GM23248 (cell line): ENCODE measurements around the gene TMEM267. TPM values are rescaled to one million over a fixed set of nuclear protein-coding genes. Genes with fewer than 3 reads are reported as not detected.

Source experiments
- DNase-seq: peaks from one replicate; pipeline ENCODE4 v3.0.0-alpha.2; 2015
- H2AFZ ChIP-seq: fragments of 200-600 bp; sonication (generic); 2 replicates; pipeline ENCODE4 v1.6.1; 2016; ENCODE audit warnings: antibody characterized with exemption
- H3F3A ChIP-seq: fragments of 200-600 bp; sonication (generic); 2 replicates; pipeline ENCODE4 v1.6.1; 2016; ENCODE audit warnings: mild to moderate bottlenecking, antibody characterized with exemption, mixed run types; ENCODE audit not compliant: insufficient read depth
- H3K27ac ChIP-seq: fragments of 200-600 bp; sonication (generic); 2 replicates; pipeline ENCODE4 v1.5.1; 2016; ENCODE audit warnings: mild to moderate bottlenecking
- H3K27me3 ChIP-seq: fragments of 200-600 bp; sonication (generic); replicated peaks from 2 replicates; pipeline ENCODE4 v1.6.1; 2016; ENCODE audit warnings: mild to moderate bottlenecking; ENCODE audit not compliant: insufficient read depth
- H3K36me3 ChIP-seq: fragments of 200-600 bp; sonication (generic); 2 replicates; pipeline ENCODE4 v1.6.1; 2016; ENCODE audit warnings: low read depth, mild to moderate bottlenecking
- H3K4me1 ChIP-seq: fragments of 200-600 bp; sonication (generic); 2 replicates; pipeline ENCODE4 v1.6.1; 2016; ENCODE audit warnings: mild to moderate bottlenecking; ENCODE audit not compliant: insufficient read depth
- H3K4me2 ChIP-seq: fragments of 200-600 bp; sonication (generic); one replicate; pipeline ENCODE4 v1.6.1; 2016; ENCODE audit warnings: mild to moderate bottlenecking; ENCODE audit not compliant: unreplicated experiment
- H3K4me3 ChIP-seq: fragments of 200-600 bp; sonication (generic); 2 replicates; pipeline ENCODE4 v1.5.1; 2016; ENCODE audit warnings: mild to moderate bottlenecking
- H3K79me2 ChIP-seq: fragments of 200-600 bp; sonication (generic); 2 replicates; pipeline ENCODE4 v1.6.1; 2016; ENCODE audit warnings: mild to moderate bottlenecking; ENCODE audit not compliant: insufficient read depth
- H3K9ac ChIP-seq: fragments of 200-600 bp; sonication (generic); 2 replicates; pipeline ENCODE4 v1.6.1; 2016; ENCODE audit warnings: mild to moderate bottlenecking
- H3K9me2 ChIP-seq: fragments of 200-600 bp; sonication (generic); 2 replicates; pipeline ENCODE4 v1.6.1; 2016; ENCODE audit warnings: mixed run types, mild to moderate bottlenecking, moderate library complexity; ENCODE audit not compliant: insufficient read depth
- H3K9me3 ChIP-seq: fragments of 200-600 bp; sonication (generic); one replicate; pipeline ENCODE4 v1.6.1; 2017; ENCODE audit warnings: low read depth
- H4K20me1 ChIP-seq: fragments of 200-600 bp; sonication (generic); 2 replicates; pipeline ENCODE4 v1.6.0; 2016; ENCODE audit not compliant: insufficient read depth
- EZH2 ChIP-seq: fragments of 200-600 bp; sonication (generic); IDR thresholded peaks from 2 replicates; pipeline ENCODE4 v1.6.1; 2018; ENCODE audit warnings: antibody characterized with exemption, mild to moderate bottlenecking; ENCODE audit not compliant: insufficient read depth, poor library complexity, severe bottlenecking
- EZH2phosphoT487 ChIP-seq: fragments of 200-600 bp; sonication (generic); IDR thresholded peaks from 2 replicates; pipeline ENCODE4 v1.6.1; 2018; ENCODE audit warnings: antibody characterized with exemption, moderate library complexity, mild to moderate bottlenecking, low read depth; ENCODE audit not compliant: insufficient read depth
- WGBS, 2 experiments: methylation state at CpG; one replicate each; pipeline ENCODE4 v1.1.6; 2015 to 2017; ENCODE audit warnings: low lambda C conversion rate in 2 of 2, low coverage in 1 of 2; ENCODE audit errors: missing lambda C conversion rate in 2 of 2; 5-methylcytosine and 5-hydroxymethylcytosine counted together
- in situ Hi-C: fragments of 300-500 bp; cut with MboI; formaldehyde crosslinking; loops from 2 replicates; pipeline ENCODE4 v1.15.0; 2020
- polyA plus RNA-seq: library from polyadenylated mRNA; unstranded; fragments of >200 nt; fragmentation: Nextera tagmentation; extraction: Ambion mirVana; gene quantifications from 2 replicates; pipeline ENCODE4 v1.2.1, GENCODE V29; 2016
- total RNA-seq: library from RNA; depleted of rRNA; stranded (reverse); fragments of >200 nt; shearing (Covaris generic); gene quantifications from 2 replicates; pipeline ENCODE4 v1.2.3, GENCODE V29; 2014

TMEM267 gene
- total and polyA plus RNA-seq, 2 experiments from 2014 or later = 41.1 to 47.2 TPM

GRCh38 chr5:43421450-43422133, 62.1 kb downstream of the TMEM267 start:
- H3K27ac ChIP-seq = no peak overlapping the region
- H3K9me3 ChIP-seq = no peaks in the 10 kb centered on the region
- H3K9me2 ChIP-seq = no peaks in the 10 kb centered on the region
- TF ChIP-seq EZH2phosphoT487 (no peak), EZH2 (no peak)
- H3K79me2 ChIP-seq = no peaks in the 10 kb centered on the region
- no peak overlapping the region for H3K9ac ChIP-seq
- no peak overlapping the region for H3K4me2 ChIP-seq
- no peak for DNase-seq
- no peaks in the 10 kb centered on the region for H4K20me1 ChIP-seq
- in situ Hi-C loops = no loop called here
- peaks cover 18% of the 10 kb centered on the region for H3K4me1 ChIP-seq
- peaks cover 14% of the 10 kb centered on the region for H3F3A ChIP-seq
- WGBS, 2 experiments = 76 to 88% methylated on average over 7 of the region's 7 CpGs
- H3K36me3 ChIP-seq = no peaks in the 10 kb centered on the region
- no peak overlapping the region for H3K4me3 ChIP-seq
- H3K27me3 ChIP-seq = no peaks in the 10 kb centered on the region
- no peak overlapping the region for H2AFZ ChIP-seq

GRCh38 chr5:43420241-43420640, 63.4 kb downstream of the TMEM267 start:
- no peaks in the 10 kb centered on the region for H3K36me3 ChIP-seq
- peaks cover 8% of the 10 kb centered on the region for H3K4me1 ChIP-seq
- DNase-seq = no peak
- no peaks in the 10 kb centered on the region for H3K9me2 ChIP-seq
- H3F3A ChIP-seq = peaks cover under 1% of the 10 kb centered on the region; the same call in 1 of the 2 replicates
- TF ChIP-seq EZH2 (no peak), EZH2phosphoT487 (no peak)
- H3K4me2 ChIP-seq = no peak overlapping the region
- H2AFZ ChIP-seq = no peak overlapping the region
- WGBS, 2 experiments = 67 to 71% methylated on average over 4 of the region's 4 CpGs
- no peaks in the 10 kb centered on the region for H3K79me2 ChIP-seq
- H3K9me3 ChIP-seq = no peaks in the 10 kb centered on the region
- H4K20me1 ChIP-seq = no peaks in the 10 kb centered on the region
- no peaks in the 10 kb centered on the region; the same call in none of the 2 replicates for H3K27me3 ChIP-seq
- H3K27ac ChIP-seq = no peak overlapping the region
- in situ Hi-C loops = no loop called here
- no peak overlapping the region for H3K4me3 ChIP-seq
- no peak overlapping the region for H3K9ac ChIP-seq

- Histone ChIP-seq H3K9me2 (no peaks in the 10 kb centered on the region), H3K9me3 (no peaks in the 10 kb centered on the region), H2AFZ (no peak overlapping the region), H3K36me3 (no peaks in the 10 kb centered on the region), H3K79me2 (no peaks in the 10 kb centered on the region), H4K20me1 (no peaks in the 10 kb centered on the region), H3K27ac (no peak overlapping the region), H3K4me3 (no peak overlapping the region), H3K4me1 (peaks cover 8% of the 10 kb centered on the region), H3K4me2 (no peak overlapping the region), H3F3A (no peaks in the 10 kb centered on the region), H3K9ac (no peak overlapping the region), H3K27me3 (no peaks in the 10 kb centered on the region; the same call in none of the 2 replicates)
- DNase-seq = no peak
- 59 to 70% methylated on average over 2 of the region's 2 CpGs for WGBS, 2 experiments
- TF ChIP-seq EZH2 (no peak), EZH2phosphoT487 (no peak)
- in situ Hi-C loops = no loop called here
Observed at GRCh38 chr5:43418561-43418960, 65.1 kb downstream of the TMEM267 start.

- Histone ChIP-seq H3K4me2 (no peak overlapping the region), H3K4me3 (no peak overlapping the region), H3K9me2 (no peaks in the 10 kb centered on the region), H3K4me1 (peaks cover 1% of the 10 kb centered on the region; the same call in 1 of the 2 replicates), H3K27me3 (no peaks in the 10 kb centered on the region; the same call in none of the 2 replicates), H3K9me3 (no peaks in the 10 kb centered on the region), H3K36me3 (no peaks in the 10 kb centered on the region), H3K9ac (no peak overlapping the region), H2AFZ (no peak overlapping the region), H3K79me2 (no peaks in the 10 kb centered on the region), H3F3A (no peaks in the 10 kb centered on the region), H4K20me1 (no peaks in the 10 kb centered on the region), H3K27ac (no peak overlapping the region)
- 25 to 42% methylated on average over 3 of the region's 3 CpGs for WGBS, 2 experiments
- TF ChIP-seq EZH2 (no peak), EZH2phosphoT487 (no peak)
- DNase-seq = no peak
- in situ Hi-C loops = no loop called here
Observed at GRCh38 chr5:43416803-43417394, 66.8 kb downstream of the TMEM267 start.
